HS-5 (cell line): Measurements from ENCODE around the gene SPRR1B.
"Not testable (repeated sequence)": the region's sequence is repeated elsewhere in the genome, so short reads cannot be mapped to it uniquely, and the experiment has no call there.

Source experiments
- DNase-seq: peaks from one replicate; pipeline ENCODE4 v3.0.0-alpha.2; 2012; ENCODE audit warnings: low read depth

SPRR1B gene

GRCh38 chr1:153030895-153031294 is at the start of gene SPRR1B:
Gene SPRR1B (plus strand): TSS chr1:153031203. CDS start chr1:153032346, 1,143 bp downstream.
- DNase-seq = no peak

DNA sequence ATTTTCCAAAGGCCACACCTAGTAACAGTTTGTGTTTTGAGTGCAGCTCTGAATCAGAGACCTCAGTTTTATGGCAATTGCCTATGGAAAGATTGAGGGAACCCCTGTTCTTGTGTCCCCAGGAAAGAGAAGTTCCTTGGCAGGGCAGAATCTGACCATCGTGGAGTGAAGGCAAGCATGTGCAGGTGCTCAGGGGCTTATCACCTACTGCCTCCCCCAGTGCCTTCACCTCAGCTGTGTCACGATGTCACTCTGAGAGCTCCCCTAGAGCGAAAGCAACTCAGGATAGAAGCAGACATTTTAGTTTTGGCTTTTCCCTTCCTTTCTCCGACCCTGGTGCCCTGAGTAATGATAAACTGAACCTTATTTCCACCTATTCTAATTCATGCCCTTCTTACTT is 48.9 kb upstream of the SPRR1B start:
- DNase-seq = no peak

GRCh38 chr1:152983234-152983633 is 47.8 kb upstream of the SPRR1B start:
- no peak for DNase-seq

DNA sequence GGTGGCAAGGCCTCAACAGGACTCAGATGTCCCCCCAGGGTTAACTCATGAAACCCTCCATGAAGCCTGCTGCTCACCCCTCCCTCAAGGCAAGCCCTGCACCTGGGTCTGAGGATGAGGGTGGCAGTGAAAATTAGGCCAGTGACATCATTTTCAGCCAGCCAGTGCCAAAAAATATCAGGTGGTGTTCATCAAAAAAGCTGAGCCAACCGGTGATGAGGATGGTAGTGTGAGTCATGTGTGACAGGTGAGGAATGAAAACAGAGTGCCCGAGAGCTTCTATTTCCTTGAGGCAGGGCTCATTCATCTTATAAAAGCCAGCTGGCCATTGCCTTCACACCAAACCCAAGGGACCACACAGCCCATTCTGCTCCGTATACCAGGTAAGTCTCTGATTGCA is 47.3 kb upstream of the SPRR1B start, which contains the start of gene SPRR1A:
Gene SPRR1A, plus strand, starts transcription at position 339 of the 400 bp plus-strand sequence. CDS start 1,150 bp downstream, outside the sequence.
- DNase-seq = no peak

GRCh38 chr1:152986578-152986977 is 44.4 kb upstream of the SPRR1B start:
- DNase-seq = no peak

- DNase-seq = no peak
Measured at GRCh38 chr1:152993186-152993585, 37.8 kb upstream of the SPRR1B start.

GRCh38 chr1:152995842-152996241 is 35.2 kb upstream of the SPRR1B start:
- no peak for DNase-seq

- no peak for DNase-seq
Measured at GRCh38 chr1:152996633-152997400, 34.2 kb upstream of the SPRR1B start.

DNA sequence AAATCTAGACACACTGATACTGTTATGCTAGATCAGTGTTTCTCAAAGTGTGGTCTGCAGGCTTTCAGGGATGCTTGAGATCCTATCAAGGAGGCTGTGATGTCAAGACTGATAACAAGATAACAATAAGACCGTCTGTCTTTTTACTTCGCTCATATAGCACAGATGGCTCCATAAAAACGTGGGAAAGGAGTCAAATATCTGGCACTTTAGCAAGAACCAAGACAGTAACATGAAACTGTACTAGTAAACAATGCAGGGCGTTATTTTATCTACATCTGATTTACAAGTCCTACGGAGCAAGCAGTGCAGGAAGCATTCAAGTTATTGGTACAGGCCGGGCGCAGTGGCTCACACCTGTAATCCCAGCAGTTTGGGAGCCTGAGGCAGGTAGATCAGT is 33.1 kb upstream of the SPRR1B start:
- no peak for DNase-seq

GRCh38 chr1:152998476-152998875 is 32.5 kb upstream of the SPRR1B start:
- DNase-seq = no peak

GRCh38 chr1:152999818-153000217 is 31.2 kb upstream of the SPRR1B start:
- no peak for DNase-seq

DNA sequence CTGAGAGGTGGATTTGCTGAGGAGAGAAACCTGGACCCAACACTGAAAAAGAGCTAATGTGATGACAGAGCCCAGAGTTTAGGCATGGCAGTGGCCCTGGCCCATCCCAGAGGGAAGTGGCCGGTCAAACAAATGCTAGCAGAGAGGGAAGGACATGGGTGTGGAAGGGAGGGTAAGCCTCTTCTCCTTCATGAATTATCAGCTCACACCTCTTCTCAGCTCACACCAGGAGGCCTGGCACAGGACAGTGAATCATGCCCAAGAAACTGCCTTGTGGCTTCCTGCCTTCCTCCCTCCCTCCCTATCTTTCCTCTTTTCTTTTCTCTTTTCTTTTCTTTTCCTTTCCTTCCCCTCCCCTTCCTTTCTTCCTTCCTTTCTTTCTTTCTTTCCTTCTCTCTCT is 30.7 kb upstream of the SPRR1B start:
- DNase-seq = no peak

GRCh38 chr1:153001382-153001781 is 29.6 kb upstream of the SPRR1B start, which contains the start of gene SPRR3:
Gene SPRR3 (plus strand): TSS chr1:153001749. CDS start chr1:153003021, 1,272 bp downstream.
- DNase-seq = no peak

DNA sequence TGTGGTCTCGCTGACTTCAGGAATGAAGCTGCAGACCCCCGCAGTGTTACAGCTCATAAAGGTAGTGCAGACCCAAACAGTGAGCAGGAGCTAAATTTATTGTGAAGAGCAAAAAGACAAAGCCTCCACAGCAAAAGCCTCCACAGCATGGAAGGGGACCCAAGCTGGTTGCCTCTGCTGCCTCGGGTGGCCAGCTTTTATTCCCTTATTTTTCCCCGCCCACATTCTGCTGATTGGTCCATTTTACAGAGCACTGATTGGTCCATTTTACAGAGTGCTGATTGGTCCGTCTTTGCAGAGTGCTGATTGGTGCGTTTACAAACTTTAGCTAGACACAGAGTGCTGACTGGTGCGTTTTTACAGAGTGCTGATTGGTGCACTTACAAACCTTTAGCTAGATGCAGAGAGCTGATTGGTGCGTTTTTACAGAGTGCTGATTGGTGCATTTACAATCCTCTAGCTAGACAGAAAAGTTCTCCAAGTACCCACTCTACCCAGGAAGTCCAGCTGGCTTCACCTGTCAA is 19.7 kb upstream of the SPRR1B start:
- DNase-seq = not testable (repeated sequence)

- DNase-seq = not testable (repeated sequence)
Measured at GRCh38 chr1:153021829-153022228, 9.2 kb upstream of the SPRR1B start.

DNA sequence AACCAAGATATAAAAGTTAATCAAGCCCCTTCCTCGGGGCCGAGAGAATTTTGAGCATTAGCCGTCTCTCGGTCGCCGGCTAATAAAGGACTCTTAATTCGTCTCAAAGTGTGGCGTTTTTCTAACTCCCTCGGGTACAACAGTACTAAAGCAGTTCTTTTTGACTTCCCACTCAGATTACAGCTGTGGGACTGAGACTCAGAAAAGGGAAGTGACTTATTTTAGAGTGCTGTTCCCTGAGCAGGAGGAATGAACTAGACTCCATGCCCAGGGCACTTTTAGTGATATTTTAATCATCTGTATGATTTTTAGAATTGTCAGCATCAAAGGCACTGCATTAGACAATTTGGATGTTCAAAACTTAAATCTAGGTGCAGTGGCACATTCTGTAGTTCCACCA is 8.7 kb upstream of the SPRR1B start:
- DNase-seq = not testable (repeated sequence)

DNA sequence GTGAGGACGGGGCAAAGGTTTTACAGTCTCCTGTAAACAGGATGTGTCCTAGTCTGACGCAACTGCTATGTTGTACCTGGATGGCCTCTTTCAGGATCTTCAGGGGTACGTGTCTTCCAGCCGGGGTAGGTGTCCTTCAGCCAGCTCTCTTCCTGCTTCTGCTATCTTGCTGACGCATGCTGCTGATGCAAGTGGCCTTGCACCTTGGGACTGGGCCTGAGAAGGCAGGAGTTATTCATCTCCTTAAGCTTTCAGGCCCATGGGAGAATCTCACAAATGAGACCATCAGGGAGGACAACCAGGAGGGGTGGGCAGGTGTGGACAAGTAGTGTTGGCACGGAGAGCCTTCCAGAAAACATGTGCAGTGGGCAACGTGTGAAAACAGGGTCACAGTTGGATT is 7.9 kb upstream of the SPRR1B start:
- DNase-seq = no peak

DNA sequence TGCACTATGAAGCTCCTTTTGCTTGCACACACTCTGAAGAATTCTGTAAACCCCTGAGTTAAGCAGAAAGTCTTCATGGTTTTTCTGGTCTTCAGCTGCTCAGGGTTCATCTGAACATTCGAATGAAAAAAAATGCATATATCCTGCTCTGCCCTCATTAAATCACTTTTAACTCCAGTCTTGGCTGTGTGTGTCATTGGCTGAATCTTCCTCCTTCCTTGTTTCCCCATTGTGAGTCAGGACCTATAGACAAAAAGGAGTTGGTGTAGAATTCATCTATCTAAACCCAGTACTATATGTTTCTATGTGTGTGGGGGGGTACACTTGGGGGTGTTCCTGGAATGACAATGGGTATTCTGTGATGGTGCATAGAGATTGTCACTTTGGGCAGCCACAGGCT is 6.6 kb upstream of the SPRR1B start:
- DNase-seq = no peak

- no peak for DNase-seq
Measured at GRCh38 chr1:153025797-153026196, 5.2 kb upstream of the SPRR1B start.

DNA sequence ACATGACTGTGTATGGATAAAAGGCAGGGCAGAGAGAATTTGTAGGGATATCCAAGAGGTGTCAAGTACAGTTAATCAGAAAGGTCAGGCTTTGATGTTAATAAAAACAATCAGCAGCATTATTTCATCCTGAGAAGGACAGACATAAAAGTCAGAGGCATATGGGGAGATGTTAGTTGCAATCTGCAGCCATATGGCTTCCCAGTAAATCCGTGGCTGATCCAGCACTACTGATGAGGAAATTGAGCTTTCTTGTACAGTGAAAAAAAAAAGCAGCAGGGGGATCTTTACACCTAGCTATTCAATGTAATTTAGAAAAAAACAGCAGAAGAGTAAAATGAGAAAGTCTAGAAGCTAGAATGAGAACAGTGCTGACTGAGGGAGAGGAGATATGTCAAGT is 2.2 kb upstream of the SPRR1B start:
- DNase-seq = no peak

GRCh38 chr1:153032073-153032472 is 1.1 kb downstream of the SPRR1B start:
- DNase-seq = no peak

GRCh38 chr1:153032677-153033308 is 1.8 kb downstream of the SPRR1B start:
- peak; percentile 82 for DNase-seq

DNA sequence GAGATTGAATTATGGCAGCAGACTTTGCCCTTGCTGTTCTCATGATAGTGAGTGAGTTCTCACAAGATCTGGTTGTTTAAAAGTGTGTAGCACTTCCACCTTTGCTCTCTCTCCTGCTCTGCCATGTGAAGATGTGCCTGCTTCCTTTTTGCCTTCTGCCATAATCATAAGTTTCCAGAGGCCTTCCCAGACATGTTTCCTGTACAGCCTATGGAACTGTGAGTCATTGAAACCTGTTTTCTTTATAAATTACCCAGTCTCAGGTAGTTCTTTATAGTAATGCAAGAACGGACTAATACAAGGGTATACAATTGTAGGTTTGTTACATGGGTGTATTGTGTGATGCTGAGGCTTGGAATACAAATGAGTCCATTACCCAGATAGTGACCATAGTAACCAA is 4.2 kb downstream of the SPRR1B start:
- DNase-seq = no peak
